GM19324 (cell line): ENCODE measurements around the gene RABGAP1.

Experiments
- ATAC-seq: cut with Tn5 transposase; IDR thresholded peaks from one replicate; pipeline ENCODE4 v1.9.1; 2021; ENCODE audit warnings: mild to moderate bottlenecking, moderate library complexity; ENCODE audit not compliant: unreplicated experiment, low FRiP score

RABGAP1 gene

DNA sequence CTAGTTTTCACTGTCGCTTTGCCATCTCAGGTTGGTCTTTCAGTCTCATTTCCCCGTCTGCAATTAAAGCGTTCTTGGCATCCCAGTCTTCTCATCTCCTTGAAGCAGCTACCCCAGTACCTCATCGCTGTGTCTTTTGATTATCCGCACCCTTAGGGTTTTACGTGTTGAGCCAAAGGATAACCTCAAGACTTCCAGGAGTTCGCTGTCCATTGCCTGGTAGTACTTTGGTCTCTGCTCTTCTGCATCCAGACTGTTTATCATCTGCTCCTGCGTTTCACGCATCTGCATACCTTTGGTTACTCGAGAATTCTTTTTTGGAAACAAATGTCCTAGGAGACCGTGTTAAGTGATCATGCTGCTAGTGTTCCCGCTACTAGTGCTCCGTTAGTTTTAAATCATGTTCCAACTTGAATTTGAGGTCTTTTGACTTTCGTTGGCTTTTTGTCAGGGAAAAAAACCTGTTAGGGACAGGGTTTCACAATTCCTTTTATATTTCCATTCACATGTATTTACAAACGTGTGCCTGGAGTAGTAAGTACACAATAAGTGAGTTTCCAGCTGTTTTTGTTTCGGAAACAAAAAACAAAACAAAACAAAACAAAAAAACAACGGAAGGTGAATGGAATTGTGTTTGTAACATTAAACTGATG, 888 bp downstream of the RABGAP1 start:
- ATAC-seq, result peak; percentile 1

- ATAC-seq, result no peak
These were observed 4.4 kb downstream of the RABGAP1 start for GRCh38 chr9:122944960-122945888.

DNA sequence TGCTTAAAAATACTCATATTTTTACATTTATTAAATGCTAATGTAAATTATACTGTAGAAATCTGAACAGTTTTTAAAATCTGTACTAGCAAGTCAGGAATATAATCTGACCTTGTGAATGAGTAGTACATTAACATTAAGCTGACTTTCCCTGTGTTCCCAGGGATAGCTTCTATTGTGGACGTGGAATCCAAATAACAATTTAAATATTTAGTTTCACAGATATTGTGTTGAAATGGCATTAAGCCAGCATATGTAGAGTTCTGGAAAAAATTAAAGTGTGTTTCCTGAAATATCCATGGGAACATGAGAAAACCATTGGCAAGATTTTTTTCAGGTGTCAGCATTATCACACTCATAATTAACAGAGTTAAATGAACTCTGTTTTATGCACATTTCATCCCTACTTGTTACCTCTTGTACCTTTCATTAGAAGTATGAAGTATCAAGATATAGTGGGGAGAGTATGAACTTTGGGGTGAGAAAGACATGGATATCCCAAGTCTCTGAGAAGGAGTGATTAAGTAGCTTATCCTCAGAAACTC, 5.7 kb downstream of the RABGAP1 start:
- ATAC-seq, result no peak

- ATAC-seq, result no peak
These were observed 7.5 kb downstream of the RABGAP1 start for GRCh38 chr9:122948313-122948712.

- ATAC-seq, result no peak
These were observed 8.9 kb downstream of the RABGAP1 start for GRCh38 chr9:122949696-122950095.

- no peak for ATAC-seq
These were observed 9.4 kb downstream of the RABGAP1 start for GRCh38 chr9:122950263-122950662.

- no peak for ATAC-seq
These were observed 10.2 kb downstream of the RABGAP1 start for GRCh38 chr9:122951056-122951455.

DNA sequence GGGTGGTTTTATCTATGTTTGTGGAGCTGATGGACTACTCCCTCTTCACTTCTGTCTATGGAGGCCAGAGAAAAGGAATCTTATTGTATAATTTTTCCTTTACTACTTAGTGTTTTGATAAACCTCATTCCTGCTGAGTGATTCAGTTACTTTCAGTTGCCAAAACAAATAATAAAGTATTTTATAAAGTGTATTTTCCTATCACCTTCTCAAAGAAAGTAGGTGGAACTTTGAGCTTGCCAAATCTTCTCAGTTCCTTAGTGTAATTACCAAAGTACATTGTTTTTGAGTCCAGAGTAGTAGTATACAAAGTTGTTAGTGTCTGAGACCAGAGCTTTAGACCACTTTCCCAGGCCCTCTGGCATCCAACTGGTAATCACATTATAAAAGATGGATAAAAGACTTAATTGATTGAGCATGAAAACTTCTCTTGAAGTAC, 13.5 kb downstream of the RABGAP1 start:
- ATAC-seq, result no peak

- no peak for ATAC-seq
These were observed 15.1 kb downstream of the RABGAP1 start for GRCh38 chr9:122955961-122956360.

- no peak for ATAC-seq
These were observed 20.3 kb downstream of the RABGAP1 start for GRCh38 chr9:122961139-122961538.

- ATAC-seq, result no peak
These were observed 34.4 kb downstream of the RABGAP1 start for GRCh38 chr9:122975196-122975595.

DNA sequence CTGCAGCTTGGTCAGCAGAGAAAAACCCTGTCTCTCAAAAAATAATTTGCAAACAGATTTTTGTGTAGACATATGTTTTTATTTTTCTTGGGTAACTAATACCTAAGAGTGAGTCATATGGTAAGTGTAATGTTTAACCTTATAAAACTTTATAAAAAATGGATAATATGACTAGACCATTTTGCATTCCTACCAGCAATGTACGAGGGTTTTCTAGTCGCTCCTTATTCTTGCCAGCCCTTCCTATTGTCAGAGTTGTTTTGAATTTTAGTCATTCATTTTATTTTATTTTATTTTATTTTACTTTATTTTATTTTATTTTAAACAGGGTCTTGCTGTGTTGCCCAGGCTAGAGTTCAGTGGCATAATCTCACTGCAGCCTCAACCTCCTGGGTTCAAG, 37.8 kb downstream of the RABGAP1 start:
- ATAC-seq, result no peak

DNA sequence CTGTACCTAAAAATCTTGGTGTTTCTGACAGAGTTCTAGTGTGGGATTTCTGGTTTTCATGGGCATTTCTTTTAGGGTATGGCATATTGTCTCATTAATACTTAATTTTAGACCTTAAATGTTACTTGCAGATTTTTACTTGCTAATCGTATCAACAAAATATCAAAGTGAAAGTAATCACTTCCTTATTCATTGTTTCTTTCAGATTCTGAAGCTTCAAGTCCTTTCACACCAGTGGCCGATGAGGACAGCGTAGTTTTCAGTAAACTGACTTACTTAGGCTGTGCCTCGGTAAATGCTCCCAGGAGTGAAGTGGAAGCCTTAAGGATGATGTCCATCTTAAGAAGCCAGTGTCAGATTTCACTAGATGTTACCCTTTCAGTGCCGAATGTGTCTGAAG, 45.2 kb downstream of the RABGAP1 start:
- ATAC-seq, result no peak

DNA sequence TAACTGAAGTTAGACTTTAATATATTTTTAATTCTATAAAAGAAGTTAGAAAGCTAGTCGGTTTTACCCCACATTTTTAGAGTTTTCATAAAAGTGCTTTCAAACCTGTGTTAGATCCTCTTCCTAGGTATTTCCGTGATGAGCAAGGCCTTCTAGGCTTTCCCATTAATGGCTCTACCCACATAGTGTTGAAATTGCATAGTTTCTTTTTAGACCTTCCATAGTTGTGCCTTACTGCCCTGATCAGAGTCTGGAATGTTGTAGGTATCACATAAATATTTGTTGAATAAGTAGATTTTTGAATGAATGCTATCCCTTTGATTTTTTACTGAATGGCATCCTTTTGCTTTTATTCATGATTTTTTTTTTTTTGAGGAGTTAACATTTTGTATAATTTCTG, 47.3 kb downstream of the RABGAP1 start:
- no peak for ATAC-seq

DNA sequence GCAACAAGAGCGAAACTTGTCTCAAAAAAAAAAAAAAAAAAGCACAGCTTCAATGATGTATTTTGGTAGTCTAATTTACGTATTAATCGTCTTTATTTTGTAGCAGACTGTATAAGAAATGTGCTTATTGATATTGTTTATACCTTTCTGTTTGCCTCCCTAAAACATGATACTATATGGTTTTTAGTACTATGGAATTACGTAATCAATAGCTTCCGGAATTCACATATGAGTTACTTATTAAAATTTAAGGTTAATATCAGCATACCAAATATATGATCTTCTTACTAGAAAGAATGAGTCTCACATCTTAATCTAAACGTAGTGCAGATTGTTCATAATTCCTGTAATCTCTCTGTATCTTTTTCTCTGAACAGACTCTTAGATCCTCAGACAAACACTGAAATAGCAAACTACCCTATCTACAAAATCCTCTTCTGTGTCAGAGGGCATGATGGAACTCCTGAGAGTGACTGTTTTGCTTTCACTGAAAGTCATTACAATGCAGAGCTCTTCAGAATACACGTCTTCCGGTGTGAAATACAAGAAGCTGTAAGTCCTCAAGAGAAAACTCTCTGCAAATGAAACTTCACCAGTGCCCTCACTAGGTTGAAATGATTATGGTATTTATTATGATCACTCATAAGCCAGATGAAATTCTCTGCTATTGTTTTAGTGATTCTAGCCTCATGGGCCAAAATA, 48.3 kb downstream of the RABGAP1 start:
- peak; percentile 69 for ATAC-seq

GRCh38 chr9:122991370-122991830, 50.6 kb downstream of the RABGAP1 start:
- no peak for ATAC-seq

- ATAC-seq, result no peak
These were observed 55.8 kb downstream of the RABGAP1 start for GRCh38 chr9:122996586-122996985.

- no peak for ATAC-seq
These were observed 57.6 kb downstream of the RABGAP1 start for GRCh38 chr9:122998448-122998847.

GRCh38 chr9:123000371-123001068, 59.7 kb downstream of the RABGAP1 start:
- no peak for ATAC-seq

DNA sequence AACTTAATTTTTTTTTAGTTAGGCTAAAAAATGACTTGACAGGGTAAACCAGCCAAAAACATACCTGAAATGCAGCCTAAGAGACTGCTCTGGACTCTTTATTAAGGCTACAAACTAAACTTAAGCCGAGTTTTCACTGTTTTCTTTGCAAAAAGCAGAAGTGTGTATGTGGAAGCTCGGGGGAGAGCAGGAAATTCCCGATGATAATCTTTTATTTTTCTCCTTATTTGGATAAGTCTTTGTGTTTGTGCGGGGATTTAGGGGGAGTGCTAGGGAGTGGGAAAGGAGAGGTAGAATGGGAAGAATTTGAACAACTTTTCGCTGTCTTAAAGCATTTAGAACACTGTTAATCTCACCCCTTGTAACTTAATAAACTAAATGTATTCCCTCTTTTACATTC, 61.9 kb downstream of the RABGAP1 start:
- no peak for ATAC-seq
